WERI-Rb-1 (cell line): ENCODE data around the gene TLCD3B.

Source experiments
- DNase-seq: peaks from one replicate; pipeline ENCODE4 v3.0.0-alpha.2; 2020
- H3K27ac ChIP-seq: fragments of 250-450 bp; sonication (Bioruptor Pico); 2 replicates; pipeline ENCODE4 v1.5.1; 2020; ENCODE audit warnings: mild to moderate bottlenecking, moderate library complexity
- H3K27me3 ChIP-seq: fragments of 250-450 bp; sonication (Bioruptor Pico); 2 replicates; pipeline ENCODE4 v1.5.1; 2021; ENCODE audit warnings: mild to moderate bottlenecking, low read depth, moderate library complexity; ENCODE audit not compliant: insufficient read depth, severe bottlenecking
- H3K36me3 ChIP-seq: fragments of 250-450 bp; sonication (Bioruptor Pico); 2 replicates; pipeline ENCODE4 v1.5.1; 2020; ENCODE audit warnings: mild to moderate bottlenecking, moderate library complexity
- H3K4me3 ChIP-seq: 2 replicates; pipeline ENCODE4 v1.5.1; 2011; ENCODE audit warnings: low read depth, mild to moderate bottlenecking, control low read depth, low read length
- H3K9me3 ChIP-seq: fragments of 250-450 bp; sonication (Bioruptor Pico); 2 replicates; pipeline ENCODE4 v1.5.1; 2021; ENCODE audit warnings: mild to moderate bottlenecking, moderate library complexity; ENCODE audit not compliant: severe bottlenecking
- CTCF ChIP-seq: IDR thresholded peaks from 2 replicates; pipeline ENCODE4 v1.5.1; 2011; ENCODE audit warnings: low read depth, mild to moderate bottlenecking, control low read depth, inconsistent platforms, low read length

TLCD3B gene

GRCh38 chr16:30030841-30031413 lies at the start of gene TLCD3B:
TSS of gene TLCD3B (minus strand) at chr16:30031271. CDS start at chr16:30030527, 744 bp downstream.
- peak; percentile 88 for DNase-seq
- Histone ChIP-seq H3K27ac (peak within 1 kb of the TSS; percentile 93), H3K4me3 (peak within 1 kb of the TSS; percentile 93), H3K36me3 (peaks cover 29% of the 10 kb centered on the region), H3K9me3 (no peaks in the 10 kb centered on the region), H3K27me3 (no peaks in the 10 kb centered on the region)
- TF ChIP-seq CTCF: no peak

- no peak for TF ChIP-seq CTCF
These were observed 48.4 kb upstream of the TLCD3B start for GRCh38 chr16:30079480-30079879.

GRCh38 chr16:30078744-30079143 lies 47.7 kb upstream of the TLCD3B start:
- no peak overlapping the region for H3K27ac ChIP-seq
- no peaks in the 10 kb centered on the region for H3K9me3 ChIP-seq
- peaks cover 63% of the 10 kb centered on the region for H3K36me3 ChIP-seq
- H3K4me3 ChIP-seq: no peak overlapping the region
- no peak for DNase-seq
- TF ChIP-seq CTCF: no peak
- no peaks in the 10 kb centered on the region for H3K27me3 ChIP-seq

More at GRCh38 chr16:30079480-30079879, 48.4 kb upstream of the TLCD3B start:
- Histone ChIP-seq H3K27ac (no peak overlapping the region), H3K9me3 (no peaks in the 10 kb centered on the region), H3K4me3 (no peak overlapping the region), H3K27me3 (no peaks in the 10 kb centered on the region), H3K36me3 (peaks cover 67% of the 10 kb centered on the region)
- no peak for DNase-seq

GRCh38 chr16:30077656-30078055 lies 46.6 kb upstream of the TLCD3B start:
- no peak for DNase-seq
- Histone ChIP-seq H3K4me3 (no peak overlapping the region), H3K27me3 (no peaks in the 10 kb centered on the region)

GRCh38 chr16:30076276-30076791 lies 45.3 kb upstream of the TLCD3B start:
- Histone ChIP-seq H3K9me3 (no peaks in the 10 kb centered on the region), H3K36me3 (peaks cover 67% of the 10 kb centered on the region), H3K4me3 (peak overlapping the region; percentile 81), H3K27me3 (no peaks in the 10 kb centered on the region), H3K27ac (peak overlapping the region; percentile 60)
- no peak for TF ChIP-seq CTCF
- DNase-seq: no peak

More at GRCh38 chr16:30077656-30078055, 46.6 kb upstream of the TLCD3B start:
- Histone ChIP-seq H3K9me3 (no peaks in the 10 kb centered on the region), H3K27ac (no peak overlapping the region), H3K36me3 (peaks cover 63% of the 10 kb centered on the region)
- no peak for TF ChIP-seq CTCF
